Measurements from ENCODE around the gene ACSBG1.

Gene ACSBG1

DNA sequence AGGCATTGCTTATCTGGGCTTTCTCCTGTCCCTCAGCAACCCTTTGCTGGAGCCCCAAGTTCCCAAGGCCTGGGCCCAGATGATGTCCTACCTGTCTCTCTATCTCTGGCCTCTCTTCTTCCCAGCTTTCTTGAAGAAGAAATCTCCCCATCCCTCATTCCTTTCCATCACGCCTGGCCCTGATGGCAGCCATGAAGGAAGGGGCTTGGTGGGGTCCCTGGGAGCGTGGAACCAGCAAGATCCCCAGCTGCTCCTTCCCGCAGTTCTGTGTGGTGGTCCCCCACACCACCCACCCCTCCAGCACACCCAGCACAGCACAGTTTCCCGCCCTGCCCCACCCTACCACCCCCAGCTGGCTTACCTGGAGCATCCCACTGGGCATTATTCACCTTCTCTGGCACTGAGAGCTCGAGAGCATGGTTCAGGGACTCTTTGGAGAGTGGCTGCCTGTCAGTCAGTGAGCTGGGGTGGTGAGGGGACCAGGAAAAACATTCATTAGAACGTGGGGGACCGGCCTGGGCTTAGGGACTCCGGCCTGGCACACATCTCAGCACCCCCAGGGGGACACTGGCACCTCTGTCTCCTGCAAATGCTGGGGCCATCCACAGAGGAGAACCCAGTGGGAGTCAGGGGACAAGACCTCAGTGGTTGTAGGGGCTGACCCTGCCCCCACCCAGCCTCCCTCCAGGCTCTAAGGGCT is 26.6 kb downstream of the ACSBG1 start:
- no peak overlapping the region for H3K4me3 ChIP-seq (ENCODE audit: low read depth, low read length)
- DNase-seq (ENCODE audit: low read depth): no peak
- TF ChIP-seq, protein P1, sequence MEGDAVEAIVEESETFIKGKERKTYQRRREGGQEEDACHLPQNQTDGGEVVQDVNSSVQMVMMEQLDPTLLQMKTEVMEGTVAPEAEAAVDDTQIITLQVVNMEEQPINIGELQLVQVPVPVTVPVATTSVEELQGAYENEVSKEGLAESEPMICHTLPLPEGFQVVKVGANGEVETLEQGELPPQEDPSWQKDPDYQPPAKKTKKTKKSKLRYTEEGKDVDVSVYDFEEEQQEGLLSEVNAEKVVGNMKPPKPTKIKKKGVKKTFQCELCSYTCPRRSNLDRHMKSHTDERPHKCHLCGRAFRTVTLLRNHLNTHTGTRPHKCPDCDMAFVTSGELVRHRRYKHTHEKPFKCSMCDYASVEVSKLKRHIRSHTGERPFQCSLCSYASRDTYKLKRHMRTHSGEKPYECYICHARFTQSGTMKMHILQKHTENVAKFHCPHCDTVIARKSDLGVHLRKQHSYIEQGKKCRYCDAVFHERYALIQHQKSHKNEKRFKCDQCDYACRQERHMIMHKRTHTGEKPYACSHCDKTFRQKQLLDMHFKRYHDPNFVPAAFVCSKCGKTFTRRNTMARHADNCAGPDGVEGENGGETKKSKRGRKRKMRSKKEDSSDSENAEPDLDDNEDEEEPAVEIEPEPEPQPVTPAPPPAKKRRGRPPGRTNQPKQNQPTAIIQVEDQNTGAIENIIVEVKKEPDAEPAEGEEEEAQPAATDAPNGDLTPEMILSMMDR (IDR thresholded peaks at IDR 0.05; ENCODE audit: low read depth, low read length, missing control alignments): no peak

GRCh38 chr15:78207110-78207458 is 27.3 kb downstream of the ACSBG1 start:
- TF ChIP-seq, protein P1 (IDR thresholded peaks at IDR 0.05; ENCODE audit: low read depth, low read length, missing control alignments): no peak
- DNase-seq (ENCODE audit: low read depth): no peak
- H3K4me3 ChIP-seq (ENCODE audit: low read depth, low read length): no peak overlapping the region

DNA sequence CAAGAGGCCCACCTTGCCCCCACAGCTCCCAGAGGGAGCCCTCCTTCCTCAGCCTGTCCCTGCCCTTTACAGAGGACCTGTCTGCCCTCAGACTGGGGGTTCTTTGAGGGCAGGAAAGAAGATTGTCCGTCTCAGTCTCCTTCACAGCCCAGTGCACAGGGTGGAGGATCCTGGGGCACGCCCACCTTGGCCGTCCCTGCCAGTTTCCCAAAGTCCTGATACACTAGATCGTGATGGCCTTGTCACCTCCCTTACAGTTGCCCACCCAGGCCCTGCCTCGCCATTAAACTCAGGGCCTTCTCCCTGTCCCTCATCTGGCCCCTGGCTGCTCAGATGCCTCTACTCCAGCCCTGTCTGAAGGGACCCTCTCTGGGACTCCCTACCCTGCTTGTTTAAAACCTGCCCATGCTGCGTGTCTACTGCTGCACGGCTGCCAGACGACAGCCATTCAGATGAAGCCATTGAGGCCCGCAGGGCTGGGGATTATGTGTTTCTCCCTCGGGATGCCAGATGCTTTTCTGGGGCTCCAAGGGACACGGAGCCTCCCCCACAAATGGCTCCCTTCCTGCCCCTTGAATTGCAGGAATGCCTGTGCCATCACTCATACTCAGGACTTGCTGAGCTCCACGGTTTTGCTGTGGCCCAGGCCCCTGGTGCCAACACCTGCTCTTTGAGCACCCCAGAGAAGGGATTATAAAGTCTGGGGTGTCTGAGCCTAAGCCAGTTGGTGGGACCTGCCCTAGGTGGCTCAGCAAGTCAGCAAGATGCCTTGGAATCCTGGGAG is 27.8 kb downstream of the ACSBG1 start:
- TF ChIP-seq, protein P1 (IDR thresholded peaks at IDR 0.05; ENCODE audit: low read depth, low read length, missing control alignments): no peak
- DNase-seq (ENCODE audit: low read depth): no peak
- H3K4me3 ChIP-seq (ENCODE audit: low read depth, low read length): no peak overlapping the region

- H3K4me3 ChIP-seq (ENCODE audit: low read depth, low read length): no peak overlapping the region
- no peak for DNase-seq (ENCODE audit: low read depth)
- TF ChIP-seq, protein P1 (IDR thresholded peaks at IDR 0.05; ENCODE audit: low read depth, low read length, missing control alignments): no peak
Measured at GRCh38 chr15:78205856-78206255, 28.5 kb downstream of the ACSBG1 start.

DNA sequence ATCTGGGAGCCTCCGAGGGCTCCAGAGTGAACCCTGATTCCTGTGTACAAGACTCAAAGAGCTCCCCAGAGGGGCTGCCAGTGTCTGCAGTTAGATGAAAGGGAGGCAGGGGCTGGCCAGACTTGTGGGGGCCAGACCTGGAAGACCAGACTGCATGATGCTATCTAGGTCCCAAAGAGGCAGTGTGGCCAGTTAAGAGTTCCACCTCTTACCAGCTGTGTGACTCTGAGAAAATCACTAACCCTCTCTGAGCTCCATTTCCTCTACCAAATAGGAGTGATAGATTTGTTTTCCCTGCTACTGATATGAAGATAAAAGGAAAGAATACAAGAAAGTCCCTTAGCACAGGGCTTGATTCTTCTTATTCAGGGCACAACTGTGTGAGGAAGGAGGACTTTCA is 29.0 kb downstream of the ACSBG1 start:
- H3K4me3 ChIP-seq (ENCODE audit: low read depth, low read length): no peak overlapping the region
- DNase-seq (ENCODE audit: low read depth): no peak
- TF ChIP-seq, protein P1 (IDR thresholded peaks at IDR 0.05; ENCODE audit: low read depth, low read length, missing control alignments): no peak

DNA sequence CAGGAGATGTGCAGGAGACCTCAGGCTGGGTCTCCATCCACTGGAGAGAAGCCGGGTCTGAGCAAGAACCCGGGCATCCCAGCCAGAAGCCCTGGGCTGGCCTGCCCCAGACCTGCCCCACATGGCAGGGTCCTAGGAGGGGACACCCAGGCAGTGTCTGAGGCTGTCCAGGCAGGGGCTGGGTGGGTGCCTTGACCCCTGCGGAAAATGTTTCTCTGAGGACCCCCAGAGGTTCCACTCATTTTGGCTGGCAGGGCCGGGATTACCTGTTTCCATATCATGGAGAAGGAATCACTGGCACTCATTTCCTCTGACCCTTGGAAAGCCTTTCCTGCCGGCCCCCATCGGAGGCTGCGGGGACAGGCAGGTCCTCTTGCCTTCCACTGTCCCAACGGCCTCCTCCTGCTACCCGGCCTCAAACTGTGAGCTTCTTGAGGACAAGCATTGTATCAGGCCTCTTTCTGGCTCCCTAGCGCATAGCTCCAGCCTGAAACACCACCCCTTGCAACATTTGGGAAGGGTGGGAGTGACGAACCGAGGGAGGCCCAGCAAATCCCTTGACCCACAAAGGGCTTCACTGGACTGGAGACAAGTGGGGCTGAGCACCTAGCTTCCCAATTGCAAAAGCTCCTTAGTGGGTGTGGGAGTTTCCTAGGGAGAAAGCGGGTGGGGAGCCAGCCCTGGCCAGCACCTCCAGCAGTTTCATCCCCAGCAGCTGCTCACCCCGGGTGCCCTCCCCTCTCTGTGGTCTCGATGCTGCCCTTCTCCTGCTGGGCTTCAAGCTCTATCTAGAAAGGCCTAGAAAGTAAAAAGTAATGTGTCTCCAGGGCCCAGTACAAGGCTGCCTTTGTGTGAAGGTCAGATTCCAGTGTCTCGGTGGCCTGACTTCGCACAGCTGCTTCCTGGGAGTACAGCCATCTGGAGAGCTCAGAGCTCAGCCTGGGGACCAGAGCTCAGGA is 29.7 kb downstream of the ACSBG1 start:
- no peak for DNase-seq (ENCODE audit: low read depth)
- H3K4me3 ChIP-seq (ENCODE audit: low read depth, low read length): no peak overlapping the region
- TF ChIP-seq, protein P1 (IDR thresholded peaks at IDR 0.05; ENCODE audit: low read depth, low read length, missing control alignments): no peak

Data from GM12864 (cell line).